H1 (cell line): ENCODE measurements around the gene USP3. TPM values are rescaled to one million over a fixed set of nuclear protein-coding genes. Genes with fewer than 3 reads are reported as not detected.
A peak's percentile ranks its signal among the peaks of the same experiment; 100 is the strongest.

Experiments
- CTCF ChIA-PET: fragments of 300-600 bp; sonication (Branson Sonifier 250); formaldehyde crosslinking; loops from one replicate; lab custom pipeline; 2021; ENCODE audit not compliant: partially characterized antibody; lab: Charles Lee
- POLR2A ChIA-PET: fragments of 300-600 bp; sonication (Branson Sonifier 250); formaldehyde crosslinking; loops from one replicate; lab custom pipeline; 2021; ENCODE audit warnings: inconsistent platforms; ENCODE audit not compliant: partially characterized antibody; lab: Charles Lee
- DNase-seq, 2 experiments: peaks; one replicate each; pipeline versions ENCODE4 v3.0.0 to v3.0.0-alpha.2; 2010 to 2022; ENCODE audit warnings: low spot score in 2 of 2, low read depth in 1 of 2, mixed read lengths in 1 of 2
- FAIRE-seq: peaks from 2 replicates; lab custom pipeline; 2011; peaks lifted over from hg19 to GRCh38; lab: Jason Lieb, UNC
- H2AFZ ChIP-seq: 2 replicates; pipeline ENCODE4 v1.8.1; 2012; ENCODE audit warnings: low read length, inconsistent platforms
- H2AK5ac ChIP-seq: 2 replicates; pipeline ENCODE4 v1.6.1; 2013; ENCODE audit warnings: low read depth, low read length
- H2BK120ac ChIP-seq: replicated peaks from 2 replicates; pipeline ENCODE3; 2013; ENCODE audit warnings: low read depth, low read length, inconsistent platforms
- H2BK12ac ChIP-seq: 2 replicates; pipeline ENCODE4 v1.6.1; 2013; ENCODE audit warnings: low read depth, low read length
- H2BK15ac ChIP-seq: 2 replicates; pipeline ENCODE4 v1.6.1; 2013; ENCODE audit warnings: low read length
- H2BK20ac ChIP-seq: 2 replicates; pipeline ENCODE4 v1.6.1; 2013; ENCODE audit warnings: low read length
- H2BK5ac ChIP-seq: 2 replicates; pipeline ENCODE4 v1.6.1; 2013; ENCODE audit warnings: low read depth, low read length
- H3K14ac ChIP-seq: 2 replicates; pipeline ENCODE4 v1.6.1; 2013; ENCODE audit warnings: inconsistent platforms; ENCODE audit not compliant: insufficient read length
- H3K18ac ChIP-seq: 2 replicates; pipeline ENCODE4 v1.6.1; 2013; ENCODE audit warnings: low read length; ENCODE audit errors: extremely low read depth
- H3K23ac ChIP-seq: 2 replicates; pipeline ENCODE4 v1.6.1; 2013; ENCODE audit warnings: inconsistent platforms; ENCODE audit not compliant: insufficient read length
- H3K23me2 ChIP-seq: 2 replicates; pipeline ENCODE4 v1.6.1; 2013; ENCODE audit warnings: low read depth, low read length
- H3K27ac ChIP-seq: 2 replicates; pipeline ENCODE4 v1.6.1; 2011; ENCODE audit warnings: low read depth, low read length, inconsistent platforms
- H3K27me3 ChIP-seq, 4 experiments: replicated peaks in 1 of 4; 1 replicate in 1 of 4; 2 replicates in 3 of 4; pipeline versions ENCODE4 v1.6.1 to v1.8.1; 2011 to 2013; ENCODE audit warnings: low read length in 3 of 4, mild to moderate bottlenecking in 3 of 4, inconsistent platforms in 2 of 4, mixed read lengths in 2 of 4, moderate library complexity in 1 of 4; ENCODE audit not compliant: control insufficient read depth in 3 of 4, insufficient read depth in 3 of 4; ENCODE audit errors: extremely low read depth in 1 of 4
- H3K36me3 ChIP-seq, 4 experiments: 2 replicates each; pipeline versions ENCODE4 v1.6.1 to v1.8.1; 2011 to 2013; ENCODE audit warnings: mild to moderate bottlenecking in 4 of 4, low read length in 3 of 4, moderate library complexity in 2 of 4, control low read depth in 1 of 4, inconsistent platforms in 1 of 4; ENCODE audit not compliant: insufficient read depth in 4 of 4, control insufficient read depth in 2 of 4
- H3K4ac ChIP-seq: replicated peaks from 2 replicates; pipeline ENCODE3; 2013; ENCODE audit warnings: low read length, low read depth, mixed read lengths, inconsistent platforms; ENCODE audit not compliant: insufficient read length
- H3K4me1 ChIP-seq, 4 experiments: replicated peaks in 1 of 4; 1 replicate in 1 of 4; 2 replicates in 3 of 4; pipeline versions ENCODE4 v1.6.1 to v1.8.1; 2011 to 2013; ENCODE audit warnings: low read length in 3 of 4, inconsistent platforms in 2 of 4, mixed read lengths in 1 of 4; ENCODE audit not compliant: insufficient read depth in 4 of 4, control insufficient read depth in 3 of 4
- H3K4me2 ChIP-seq, 2 experiments: 2 replicates each; pipeline versions ENCODE4 v1.6.1 to v1.8.1; 2011 to 2013; ENCODE audit warnings: low read depth in 2 of 2, low read length in 2 of 2, control low read depth in 1 of 2, inconsistent platforms in 1 of 2, mild to moderate bottlenecking in 1 of 2; ENCODE audit not compliant: insufficient read depth in 1 of 2
- H3K4me3 ChIP-seq, 4 experiments: fragments of 200-600, 300-600 bp in 1 of 4; sonication (generic), shearing (Covaris generic), sonication (Bioruptor Twin) in 1 of 4; 2 replicates each; pipeline versions ENCODE4 v1.5.1 to v1.8.1; 2011 to 2016; ENCODE audit warnings: low read length in 4 of 4, low read depth in 3 of 4, control low read depth in 2 of 4, inconsistent platforms in 2 of 4, mild to moderate bottlenecking in 2 of 4, mixed read lengths in 1 of 4, moderate library complexity in 1 of 4; ENCODE audit not compliant: insufficient read depth in 2 of 4; ENCODE audit errors: extremely low read depth in 1 of 4
- H3K56ac ChIP-seq: replicated peaks from 2 replicates; pipeline ENCODE3; 2013; ENCODE audit warnings: low read depth, mild to moderate bottlenecking, mixed read lengths, low read length, inconsistent platforms; ENCODE audit not compliant: insufficient read length
- H3K79me1 ChIP-seq: 2 replicates; pipeline ENCODE4 v1.6.1; 2013; ENCODE audit warnings: low read depth, low read length, control low read depth
- H3K79me2 ChIP-seq, 2 experiments: 2 replicates each; pipeline versions ENCODE4 v1.6.1 to v1.8.1; 2012 to 2013; ENCODE audit warnings: low read length in 2 of 2, mild to moderate bottlenecking in 2 of 2, inconsistent platforms in 1 of 2; ENCODE audit not compliant: insufficient read depth in 2 of 2, control insufficient read depth in 1 of 2
- H3K9ac ChIP-seq, 4 experiments: replicated peaks in 1 of 4; 1 replicate in 1 of 4; 2 replicates in 3 of 4; pipeline versions ENCODE4 v1.6.1 to v1.8.1; 2011 to 2013; ENCODE audit warnings: low read depth in 3 of 4, low read length in 3 of 4, control low read depth in 2 of 4, mild to moderate bottlenecking in 2 of 4, moderate library complexity in 2 of 4, inconsistent platforms in 1 of 4; ENCODE audit errors: extremely low read depth in 1 of 4
- H3K9me3 ChIP-seq, 2 experiments: 2 replicates each; pipeline versions ENCODE4 v1.6.1 to v1.8.1; 2012 to 2013; ENCODE audit warnings: mild to moderate bottlenecking in 2 of 2, moderate library complexity in 2 of 2, control low read depth in 1 of 2, inconsistent platforms in 1 of 2, low read depth in 1 of 2, low read length in 1 of 2, mixed read lengths in 1 of 2; ENCODE audit not compliant: insufficient read depth in 2 of 2
- H4K20me1 ChIP-seq, 2 experiments: replicated peaks in 1 of 2; 2 replicates each; pipeline versions ENCODE3 to v1.8.1; 2011 to 2013; ENCODE audit warnings: inconsistent platforms in 2 of 2, low read length in 2 of 2, mild to moderate bottlenecking in 1 of 2; ENCODE audit not compliant: insufficient read depth in 2 of 2, control insufficient read depth in 1 of 2
- H4K5ac ChIP-seq: 2 replicates; pipeline ENCODE4 v1.6.1; 2013; ENCODE audit warnings: low read length, low read depth, mixed read lengths, inconsistent platforms; ENCODE audit not compliant: insufficient read length
- H4K8ac ChIP-seq: 2 replicates; pipeline ENCODE4 v1.8.0; 2013; ENCODE audit warnings: mild to moderate bottlenecking, moderate library complexity, low read length, inconsistent platforms; ENCODE audit not compliant: insufficient read depth; ENCODE audit errors: extremely low read depth
- H4K91ac ChIP-seq: replicated peaks from 2 replicates; pipeline ENCODE3; 2013; ENCODE audit warnings: low read length, mixed read lengths, inconsistent platforms; ENCODE audit not compliant: insufficient read length
- BRCA1 ChIP-seq: IDR thresholded peaks from 2 replicates; pipeline ENCODE4 v1.6.1; 2012; ENCODE audit warnings: low read depth, low read length, improper control_type of control experiment
- JUND ChIP-seq: IDR thresholded peaks from 2 replicates; pipeline ENCODE4 v1.6.1; 2011; ENCODE audit warnings: mild to moderate bottlenecking, improper control_type of control experiment, low read length
- KDM1A ChIP-seq: fragments of 200-600, 300-600 bp; sonication (generic); IDR thresholded peaks from 2 replicates; pipeline ENCODE4 v1.7.1; 2016; ENCODE audit warnings: mild to moderate bottlenecking, low read length, borderline replicate concordance
- KDM4A ChIP-seq: IDR thresholded peaks from one replicate; pipeline ENCODE4 v1.7.1; 2012; ENCODE audit warnings: low read depth, mild to moderate bottlenecking, moderate library complexity, low read length, inconsistent platforms; ENCODE audit not compliant: severe bottlenecking
- NANOG ChIP-seq: IDR thresholded peaks from 2 replicates; pipeline ENCODE4 v1.6.1; 2011; ENCODE audit warnings: low read length, low read depth, mild to moderate bottlenecking, inconsistent platforms; ENCODE audit not compliant: insufficient read depth, poor library complexity, severe bottlenecking
- USF2 ChIP-seq: IDR thresholded peaks from 2 replicates; pipeline ENCODE4 v1.6.1; 2011; ENCODE audit warnings: low read length, improper control_type of control experiment
- WGBS, 2 experiments: shearing (Covaris generic) in 1 of 2; methylation state at CpG; one replicate each; pipeline versions ENCODE4 v1.1.6 to v1.1.7; 2013 to 2015; ENCODE audit warnings: low lambda C conversion rate in 2 of 2, mixed read lengths in 2 of 2, inconsistent platforms in 1 of 2, low coverage in 1 of 2, missing lambda C conversion rate in 1 of 2; ENCODE audit not compliant: insufficient replicate concordance in 2 of 2, insufficient coverage in 1 of 2, insufficient read length in 1 of 2; ENCODE audit errors: extremely low coverage in 1 of 2, missing lambda C conversion rate in 1 of 2; 5-methylcytosine and 5-hydroxymethylcytosine counted together
- polyA plus RNA-seq, 7 experiments: library from polyadenylated mRNA; depleted of rRNA in 3 of 7; stranded (reverse) in 5 of 7; unstranded in 2 of 7; fragments of >200 nt in 5 of 7; fragments of 200-250 nt in 2 of 7; gene quantifications; 1 replicate in 5 of 7; 2 replicates in 1 of 7; 4 replicates in 1 of 7; pipeline versions ENCODE4 v1.2.1 to v1.2.3, GENCODE V29; 2011 to 2013; ENCODE audit warnings: missing spikeins in 2 of 7, mixed read lengths in 2 of 7
- total RNA-seq: library from RNA; stranded (reverse); fragmentation: NEBNext Ultra II Directional; extraction: Animal tissue kit (Norgen Biotek cat#: 25700); gene quantifications from 2 replicates; pipeline ENCODE4 v1.2.1, GENCODE V29; 2021

Gene USP3
- total and polyA plus RNA-seq, 2 of the 8 experiments (the other 6 are each of a cell fraction or from before 2014, with no cell fraction given) = 15.5 to 16.2 TPM

GRCh38 chr15:63540449-63540848, 36.1 kb downstream of the USP3 start:
- peaks cover 3 to 19% (median 8%) of the 10 kb centered on the region in 4 experiments; a peak in 6 of 7 replicates for H3K4me1 ChIP-seq
- no peak overlapping the region for H2BK5ac ChIP-seq
- WGBS, 2 experiments = 89% methylated on average over 4 of the region's 4 CpGs; no CpG with 5 or more reads in 1 of the 2 experiments
- no peak overlapping the region for H4K5ac ChIP-seq
- H3K56ac ChIP-seq = no peak overlapping the region
- no peaks in the 10 kb centered on the region for H3K36me3 ChIP-seq
- H2BK120ac ChIP-seq = no peak overlapping the region
- H3K4me3 ChIP-seq = no peak overlapping the region
- no peak overlapping the region for H3K27ac ChIP-seq
- H2BK15ac ChIP-seq = no peak overlapping the region
- H3K18ac ChIP-seq = no peak overlapping the region
- H4K20me1 ChIP-seq = no peaks in the 10 kb centered on the region
- ChIA-PET CTCF (interaction anchor here (1.1 to 4.3 kb wide), 3 partner anchors 10 to 58 kb away, joined by 3 to 28 read pairs (median 5); no protein-coding TSS in a partner anchor), POLR2A (no interaction called here)
- H3K79me1 ChIP-seq = no peaks in the 10 kb centered on the region
- H3K27me3 ChIP-seq = no peaks in the 10 kb centered on the region
- H4K8ac ChIP-seq = no peak overlapping the region
- H3K9ac ChIP-seq = no peak overlapping the region
- H3K9me3 ChIP-seq = no peaks in the 10 kb centered on the region
- H2AK5ac ChIP-seq = no peak overlapping the region
- no peak overlapping the region for H4K91ac ChIP-seq
- FAIRE-seq (no peak), DNase-seq (no peak)
- TF ChIP-seq NANOG = no peak
- TF ChIP-seq JUND = no peak
- TF ChIP-seq KDM1A = no peak
- TF ChIP-seq USF2 = no peak
- TF ChIP-seq KDM4A = no peak
- no peak for TF ChIP-seq BRCA1
- H3K4me2 ChIP-seq = no peak overlapping the region
- no peaks in the 10 kb centered on the region for H3K23me2 ChIP-seq
- no peak overlapping the region for H3K4ac ChIP-seq
- 0 out of 2 replicates have a peak overlapping the region, but pooled peaks have one; percentile 14 for H2AFZ ChIP-seq
- H2BK20ac ChIP-seq = no peak overlapping the region
- no peak overlapping the region for H3K23ac ChIP-seq
- no peak overlapping the region for H2BK12ac ChIP-seq
- H3K79me2 ChIP-seq = no peaks in the 10 kb centered on the region
- no peak overlapping the region for H3K14ac ChIP-seq
